Activated naive CD4-positive, alpha-beta T cell treated with Interleukin-2 at 50 U/mL for 16 hours (primary cell): ENCODE results near the gene RSAD2.
"Not testable (repeated sequence)": the region's sequence is repeated elsewhere in the genome, so short reads cannot be mapped to it uniquely, and the experiment has no call there.

ENCODE experiments used
- DNase-seq: peaks from one replicate; pipeline ENCODE4 v3.0.0-alpha.2; 2020

Gene RSAD2

GRCh38 chr2:6864923-6865345, 12.6 kb upstream of the RSAD2 start:
- DNase-seq = peak; percentile 36

GRCh38 chr2:6865346-6866274, 12.0 kb upstream of the RSAD2 start, which contains the start of gene CMPK2:
Gene CMPK2 (minus strand): TSS chr2:6865907. CDS start chr2:6865696, 211 bp downstream.
- peak; percentile 83 for DNase-seq

- DNase-seq = peak; percentile 39
Observed at GRCh38 chr2:6866275-6866671, 11.3 kb upstream of the RSAD2 start.

GRCh38 chr2:6866982-6867381, 10.6 kb upstream of the RSAD2 start:
- DNase-seq = no peak

GRCh38 chr2:6872394-6872793, 5.2 kb upstream of the RSAD2 start:
- DNase-seq = no peak

GRCh38 chr2:6874032-6874431, 3.5 kb upstream of the RSAD2 start:
- DNase-seq = no peak

- DNase-seq = no peak
Observed at GRCh38 chr2:6876309-6876708, 1.3 kb upstream of the RSAD2 start.

GRCh38 chr2:6878549-6878948, 972 bp downstream of the RSAD2 start:
- DNase-seq = no peak

- no peak for DNase-seq
Observed at GRCh38 chr2:6879011-6879410, 1.4 kb downstream of the RSAD2 start.

GRCh38 chr2:6880200-6880733, 2.7 kb downstream of the RSAD2 start:
- DNase-seq = no peak

- DNase-seq = no peak
Observed at GRCh38 chr2:6881046-6881445, 3.5 kb downstream of the RSAD2 start.

- DNase-seq = no peak
Observed at GRCh38 chr2:6881516-6881915, 3.9 kb downstream of the RSAD2 start.

- no peak for DNase-seq
Observed at GRCh38 chr2:6883448-6884122, 6.0 kb downstream of the RSAD2 start.

GRCh38 chr2:6885551-6885950, 8.0 kb downstream of the RSAD2 start:
- DNase-seq = no peak

GRCh38 chr2:6885968-6886367, 8.4 kb downstream of the RSAD2 start:
- DNase-seq = no peak

GRCh38 chr2:6887751-6888192, 10.2 kb downstream of the RSAD2 start:
- no peak for DNase-seq

- no peak for DNase-seq
Observed at GRCh38 chr2:6888724-6889123, 11.1 kb downstream of the RSAD2 start.

GRCh38 chr2:6893876-6894482, 16.4 kb downstream of the RSAD2 start:
- no peak for DNase-seq

- DNase-seq = no peak
Observed at GRCh38 chr2:6896930-6897759, 19.6 kb downstream of the RSAD2 start.

- not testable (repeated sequence) for DNase-seq
Observed at GRCh38 chr2:6902581-6902980, 25.0 kb downstream of the RSAD2 start.

GRCh38 chr2:6905668-6906067, 28.1 kb downstream of the RSAD2 start:
- DNase-seq = no peak

- DNase-seq = no peak
Observed at GRCh38 chr2:6906165-6906741, 28.7 kb downstream of the RSAD2 start.
